GM12891 (cell line): ENCODE measurements around the gene PARVG.
"Not testable (repeated sequence)": the region's sequence is repeated elsewhere in the genome, so short reads cannot be mapped to it uniquely, and the experiment has no call there.

ENCODE experiments used
- POLR2A ChIP-seq: IDR thresholded peaks from 2 replicates; pipeline ENCODE4 v1.6.1; 2011; ENCODE audit warnings: low read depth, low read length, control low read depth
- POLR2AphosphoS5 ChIP-seq: IDR thresholded peaks from 2 replicates; pipeline ENCODE4 v1.6.1; 2011; ENCODE audit warnings: low read depth, low read length, control low read depth
- TAF1 ChIP-seq: IDR thresholded peaks from 2 replicates; pipeline ENCODE4 v1.6.1; 2011; ENCODE audit warnings: low read depth, low read length, control low read depth

DNA sequence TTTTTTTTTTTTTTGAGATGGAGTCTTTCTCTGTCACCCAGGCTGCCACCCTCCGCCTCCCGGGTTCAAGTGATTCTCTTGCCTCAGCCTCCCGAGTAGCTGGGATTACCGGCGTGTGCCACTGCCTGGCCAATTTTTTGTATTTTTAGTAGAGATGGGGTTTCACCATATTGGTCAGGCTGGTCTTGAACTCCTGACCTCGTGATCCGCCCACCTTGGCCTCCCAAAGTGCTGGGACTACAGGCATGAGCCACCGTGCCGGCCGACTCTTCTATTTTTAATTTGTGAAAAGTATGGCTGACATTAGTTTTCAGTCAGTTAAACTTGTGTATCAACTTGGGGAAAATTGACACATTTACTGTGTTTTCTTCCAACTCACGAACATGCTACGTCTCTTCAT lies 53.6 kb downstream of the PARVG start:
- TF ChIP-seq POLR2AphosphoS5, POLR2A, TAF1: not testable (repeated sequence)
